Measurements from ENCODE around the gene GALNS.

DNA sequence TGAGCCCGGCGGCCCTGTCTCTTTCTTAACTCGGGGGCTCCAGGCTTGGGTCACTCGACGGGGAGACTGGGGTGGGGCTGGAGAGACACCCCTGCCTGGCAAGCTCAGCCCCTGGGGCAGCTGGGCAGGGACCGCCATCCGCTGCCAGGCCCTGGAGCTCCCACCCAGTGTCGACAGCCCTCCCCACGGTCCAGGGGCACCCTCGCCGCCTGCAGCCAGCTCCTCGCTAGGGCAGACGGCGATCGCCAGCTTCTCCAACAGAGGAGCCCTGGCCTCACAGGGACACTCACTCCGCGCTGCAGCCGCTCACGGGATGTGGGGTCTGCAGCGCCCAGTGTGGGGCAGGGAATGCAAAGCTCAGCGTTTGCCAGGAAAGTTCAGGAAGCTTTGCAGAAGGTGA lies 29.0 kb downstream of the GALNS start:
- TF ChIP-seq, protein P1, sequence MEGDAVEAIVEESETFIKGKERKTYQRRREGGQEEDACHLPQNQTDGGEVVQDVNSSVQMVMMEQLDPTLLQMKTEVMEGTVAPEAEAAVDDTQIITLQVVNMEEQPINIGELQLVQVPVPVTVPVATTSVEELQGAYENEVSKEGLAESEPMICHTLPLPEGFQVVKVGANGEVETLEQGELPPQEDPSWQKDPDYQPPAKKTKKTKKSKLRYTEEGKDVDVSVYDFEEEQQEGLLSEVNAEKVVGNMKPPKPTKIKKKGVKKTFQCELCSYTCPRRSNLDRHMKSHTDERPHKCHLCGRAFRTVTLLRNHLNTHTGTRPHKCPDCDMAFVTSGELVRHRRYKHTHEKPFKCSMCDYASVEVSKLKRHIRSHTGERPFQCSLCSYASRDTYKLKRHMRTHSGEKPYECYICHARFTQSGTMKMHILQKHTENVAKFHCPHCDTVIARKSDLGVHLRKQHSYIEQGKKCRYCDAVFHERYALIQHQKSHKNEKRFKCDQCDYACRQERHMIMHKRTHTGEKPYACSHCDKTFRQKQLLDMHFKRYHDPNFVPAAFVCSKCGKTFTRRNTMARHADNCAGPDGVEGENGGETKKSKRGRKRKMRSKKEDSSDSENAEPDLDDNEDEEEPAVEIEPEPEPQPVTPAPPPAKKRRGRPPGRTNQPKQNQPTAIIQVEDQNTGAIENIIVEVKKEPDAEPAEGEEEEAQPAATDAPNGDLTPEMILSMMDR (IDR thresholded peaks at IDR 0.05), result no peak
- TF ChIP-seq POLR2A (IDR thresholded peaks at IDR 0.05), result no peak
